ENCODE data around the gene ATP10B.

- TF ChIP-seq EP300 (conservative IDR thresholded peaks at IDR 0.05; ENCODE audit: poor library complexity, severe bottlenecking) (no peak), CTCF (IDR thresholded peaks at IDR 0.05; ENCODE audit: poor library complexity, severe bottlenecking) (no peak), SMC3 (conservative IDR thresholded peaks at IDR 0.05; ENCODE audit: poor library complexity) (no peak), EZH2 (IDR thresholded peaks at IDR 0.05; ENCODE audit: borderline replicate concordance, insufficient read depth, low read length, poor library complexity, severe bottlenecking) (no peak), MXI1 (conservative IDR thresholded peaks at IDR 0.05; ENCODE audit: poor library complexity, severe bottlenecking) (no peak), POLR2AphosphoS5 (IDR thresholded peaks at IDR 0.05) (no peak)
These were observed 92.0 kb downstream of the ATP10B start for GRCh38 chr5:160760008-160760407.

Data from neural cell (in vitro differentiated cells).